HepG2 (cell line): ENCODE measurements around the gene LRRC3C. TPM values are rescaled to one million over a fixed set of nuclear protein-coding genes. Genes with fewer than 3 reads are reported as not detected.

Experiments used
- ARNT2 ChIP-seq: sonication (generic); formaldehyde crosslinking; IDR thresholded peaks from 2 replicates; pipeline ENCODE4 v1.8.0; 2022; ENCODE audit warnings: mild to moderate bottlenecking, low read depth, missing genetic modification reagents, moderate library complexity
- DNMT1 ChIP-seq: sonication (generic); formaldehyde crosslinking; IDR thresholded peaks from 2 replicates; pipeline ENCODE4 v1.5.1; 2020; ENCODE audit warnings: mild to moderate bottlenecking, missing genetic modification reagents
- FOXK1 ChIP-seq: sonication (generic); formaldehyde crosslinking; IDR thresholded peaks from 2 replicates; pipeline ENCODE4 v1.4.0; 2020; ENCODE audit warnings: low read depth, missing genetic modification reagents, borderline replicate concordance
- FOXO1 ChIP-seq: sonication (generic); formaldehyde crosslinking; IDR thresholded peaks from 2 replicates; pipeline ENCODE4 v1.4.0; 2020; ENCODE audit warnings: missing genetic modification reagents
- HOXA7 ChIP-seq: sonication (generic); formaldehyde crosslinking; IDR thresholded peaks from 2 replicates; pipeline ENCODE4 v1.8.1; 2022; ENCODE audit warnings: mild to moderate bottlenecking, missing genetic modification reagents, moderate library complexity
- ISX ChIP-seq: sonication (generic); formaldehyde crosslinking; conservative IDR thresholded peaks from 2 replicates; pipeline ENCODE4 v1.5.0; 2020; ENCODE audit warnings: missing genetic modification reagents
- MEF2D ChIP-seq: sonication (generic); formaldehyde crosslinking; IDR thresholded peaks from 2 replicates; pipeline ENCODE4 v1.5.1; 2020; ENCODE audit warnings: mild to moderate bottlenecking, missing genetic modification reagents
- MEIS1 ChIP-seq: sonication (generic); formaldehyde crosslinking; IDR thresholded peaks from 2 replicates; pipeline ENCODE4 v1.9.0; 2021; ENCODE audit warnings: mild to moderate bottlenecking, missing genetic modification reagents, moderate library complexity, borderline replicate concordance
- MIXL1 ChIP-seq: IDR thresholded peaks from 2 replicates; pipeline ENCODE4 v1.6.1; 2016
- PAF1 ChIP-seq: IDR thresholded peaks from 2 replicates; pipeline ENCODE4 v1.6.1; 2016; ENCODE audit warnings: missing genetic modification reagents, missing compliant biosample characterization
- PCBP1 ChIP-seq: fragments of 200-400 bp; formaldehyde crosslinking; IDR thresholded peaks from 2 replicates; pipeline ENCODE4 v1.6.1; 2017; ENCODE audit warnings: mild to moderate bottlenecking, low read depth, low read length, borderline replicate concordance
- SETDB1 ChIP-seq: sonication (generic); formaldehyde crosslinking; IDR thresholded peaks from 2 replicates; pipeline ENCODE4 v1.5.1; 2020; ENCODE audit warnings: missing genetic modification reagents, mild to moderate bottlenecking, borderline replicate concordance
- SP140L ChIP-seq: sonication (generic); formaldehyde crosslinking; IDR thresholded peaks from 2 replicates; pipeline ENCODE4 v1.4.0; 2020; ENCODE audit warnings: missing genetic modification reagents, borderline replicate concordance
- SRSF9 ChIP-seq: fragments of 200-400 bp; formaldehyde crosslinking; IDR thresholded peaks from 2 replicates; pipeline ENCODE4 v1.6.1; 2018; ENCODE audit warnings: borderline replicate concordance, mild to moderate bottlenecking, low read depth, low read length; ENCODE audit not compliant: insufficient read depth, poor library complexity, severe bottlenecking
- STAG1 ChIP-seq: sonication (generic); formaldehyde crosslinking; IDR thresholded peaks from 2 replicates; pipeline ENCODE4 v1.4.0; 2020; ENCODE audit warnings: missing genetic modification reagents
- TEAD3 ChIP-seq: optimal IDR thresholded peaks from 2 replicates; pipeline ENCODE3; 2016; ENCODE audit warnings: borderline replicate concordance
- ZBTB7B ChIP-seq: sonication (generic); formaldehyde crosslinking; IDR thresholded peaks from 2 replicates; pipeline ENCODE4 v1.4.0; 2020; ENCODE audit warnings: missing genetic modification reagents
- ZKSCAN1 ChIP-seq: fragments of 150-350 bp; IDR thresholded peaks from 2 replicates; pipeline ENCODE4 v1.6.1; 2014; ENCODE audit warnings: low read length
- ZMYM4 ChIP-seq: sonication (generic); formaldehyde crosslinking; IDR thresholded peaks from 2 replicates; pipeline ENCODE4 v1.8.1; 2023; ENCODE audit warnings: mild to moderate bottlenecking, missing genetic modification reagents
- ZNF460 ChIP-seq: sonication (generic); formaldehyde crosslinking; IDR thresholded peaks from 2 replicates; pipeline ENCODE4 v1.5.1; 2020; ENCODE audit warnings: missing genetic modification reagents, mild to moderate bottlenecking, borderline replicate concordance
- ZNF652 ChIP-seq: IDR thresholded peaks from 2 replicates; pipeline ENCODE4 v1.6.1; 2016; ENCODE audit warnings: low read depth, borderline replicate concordance
- ZNF713 ChIP-seq: sonication (generic); formaldehyde crosslinking; IDR thresholded peaks from 2 replicates; pipeline ENCODE4 v1.4.0; 2020; ENCODE audit warnings: mild to moderate bottlenecking, missing genetic modification reagents
- ZSCAN20 ChIP-seq: sonication (generic); formaldehyde crosslinking; IDR thresholded peaks from 2 replicates; pipeline ENCODE4 v1.4.0; 2020; ENCODE audit warnings: missing genetic modification reagents, mild to moderate bottlenecking, borderline replicate concordance
- polyA plus RNA-seq, 8 experiments: library from polyadenylated mRNA; depleted of rRNA in 3 of 8; stranded (reverse) in 7 of 8; unstranded in 1 of 8; fragments of >200 nt; fragmentation: Illumina TruSeq in 4 of 8; extraction: Trizol in 4 of 8; gene quantifications; 2 replicates each; pipeline versions ENCODE4 v1.2.1 to v1.2.3, GENCODE V29; 2011 to 2016; ENCODE audit warnings: low read depth in 4 of 8, missing spikeins in 1 of 8, mixed read lengths in 1 of 8; ENCODE audit not compliant: insufficient read depth in 1 of 8
- total RNA-seq, 5 experiments: library from RNA; depleted of rRNA; stranded (reverse); fragments of >200 nt; fragmentation: Illumina TruSeq; extraction: Trizol; gene quantifications; 2 replicates each; pipeline ENCODE4 v1.2.3, GENCODE V29; 2016; ENCODE audit warnings: low read depth in 1 of 5
- TF ChIP-seq, protein P1 (sequence below): sonication (generic); formaldehyde crosslinking; IDR thresholded peaks from 2 replicates; pipeline ENCODE4 v1.4.0; 2020; ENCODE audit warnings: mild to moderate bottlenecking, missing genetic modification reagents
- TF ChIP-seq, protein P2 (sequence below): sonication (generic); formaldehyde crosslinking; IDR thresholded peaks from 2 replicates; pipeline ENCODE4 v1.5.0; 2020; ENCODE audit warnings: mild to moderate bottlenecking, missing genetic modification reagents
- TF ChIP-seq, protein P3 (sequence below): IDR thresholded peaks from 2 replicates; pipeline ENCODE4 v1.6.1; 2016; ENCODE audit warnings: low read depth, borderline replicate concordance
- TF ChIP-seq, protein P4 (sequence below): IDR thresholded peaks from 2 replicates; pipeline ENCODE4 v1.6.1; 2016; ENCODE audit warnings: low read depth

The LRRC3C gene
- total and polyA plus RNA-seq, 2 of the 13 experiments (the other 11 are each of a cell fraction or from before 2014, with no cell fraction given) = 0.17 TPM; not detected in 1

DNA sequence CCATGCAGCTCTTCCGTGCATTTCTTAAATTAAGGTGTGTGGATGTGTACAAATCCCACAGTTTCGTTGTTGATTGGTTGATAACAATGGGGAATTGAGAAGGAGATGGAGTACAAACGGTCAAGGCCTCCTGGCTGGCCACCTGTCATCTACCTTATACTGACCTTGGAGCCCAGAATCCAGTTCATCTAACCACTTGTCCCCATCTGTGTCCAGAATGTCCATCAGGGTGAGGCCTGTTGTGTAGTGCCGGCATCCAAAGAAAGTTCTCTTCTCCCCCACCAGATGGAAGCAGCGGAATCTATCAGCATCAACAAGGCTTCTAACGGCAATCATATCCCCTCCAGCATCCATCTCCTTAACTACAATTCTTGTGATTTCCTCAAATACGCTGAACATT, 10.6 kb upstream of the LRRC3C start (continued):
- TF ChIP-seq, protein P1, sequence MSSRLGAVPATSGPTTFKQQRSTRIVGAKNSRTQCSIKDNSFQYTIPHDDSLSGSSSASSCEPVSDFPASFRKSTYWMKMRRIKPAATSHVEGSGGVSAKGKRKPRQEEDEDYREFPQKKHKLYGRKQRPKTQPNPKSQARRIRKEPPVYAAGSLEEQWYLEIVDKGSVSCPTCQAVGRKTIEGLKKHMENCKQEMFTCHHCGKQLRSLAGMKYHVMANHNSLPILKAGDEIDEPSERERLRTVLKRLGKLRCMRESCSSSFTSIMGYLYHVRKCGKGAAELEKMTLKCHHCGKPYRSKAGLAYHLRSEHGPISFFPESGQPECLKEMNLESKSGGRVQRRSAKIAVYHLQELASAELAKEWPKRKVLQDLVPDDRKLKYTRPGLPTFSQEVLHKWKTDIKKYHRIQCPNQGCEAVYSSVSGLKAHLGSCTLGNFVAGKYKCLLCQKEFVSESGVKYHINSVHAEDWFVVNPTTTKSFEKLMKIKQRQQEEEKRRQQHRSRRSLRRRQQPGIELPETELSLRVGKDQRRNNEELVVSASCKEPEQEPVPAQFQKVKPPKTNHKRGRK = no peak
- no peak for TF ChIP-seq SRSF9
- TF ChIP-seq STAG1 (CRISPR knock-in tag) = peak; percentile 75
- TF ChIP-seq, protein P2, sequence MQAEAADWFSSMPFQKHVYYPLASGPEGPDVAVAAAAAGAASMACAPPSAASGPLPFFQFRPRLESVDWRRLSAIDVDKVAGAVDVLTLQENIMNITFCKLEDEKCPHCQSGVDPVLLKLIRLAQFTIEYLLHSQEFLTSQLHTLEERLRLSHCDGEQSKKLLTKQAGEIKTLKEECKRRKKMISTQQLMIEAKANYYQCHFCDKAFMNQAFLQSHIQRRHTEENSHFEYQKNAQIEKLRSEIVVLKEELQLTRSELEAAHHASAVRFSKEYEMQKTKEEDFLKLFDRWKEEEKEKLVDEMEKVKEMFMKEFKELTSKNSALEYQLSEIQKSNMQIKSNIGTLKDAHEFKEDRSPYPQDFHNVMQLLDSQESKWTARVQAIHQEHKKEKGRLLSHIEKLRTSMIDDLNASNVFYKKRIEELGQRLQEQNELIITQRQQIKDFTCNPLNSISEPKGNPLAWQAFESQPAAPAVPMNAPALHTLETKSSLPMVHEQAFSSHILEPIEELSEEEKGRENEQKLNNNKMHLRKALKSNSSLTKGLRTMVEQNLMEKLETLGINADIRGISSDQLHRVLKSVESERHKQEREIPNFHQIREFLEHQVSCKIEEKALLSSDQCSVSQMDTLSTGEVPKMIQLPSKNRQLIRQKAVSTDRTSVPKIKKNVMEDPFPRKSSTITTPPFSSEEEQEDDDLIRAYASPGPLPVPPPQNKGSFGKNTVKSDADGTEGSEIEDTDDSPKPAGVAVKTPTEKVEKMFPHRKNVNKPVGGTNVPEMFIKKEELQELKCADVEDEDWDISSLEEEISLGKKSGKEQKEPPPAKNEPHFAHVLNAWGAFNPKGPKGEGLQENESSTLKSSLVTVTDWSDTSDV (CRISPR knock-in tag) = no peak
- TF ChIP-seq ZBTB7B (CRISPR knock-in tag) = no peak
- TF ChIP-seq MIXL1 = 0 out of 2 replicates have a peak, but pooled peaks have one; percentile 16
- peak; percentile 43; the same call in 1 of the 2 replicates for TF ChIP-seq MEF2D (CRISPR knock-in tag)
- peak; percentile 65; the same call in 1 of the 2 replicates for TF ChIP-seq ARNT2 (CRISPR knock-in tag)
- TF ChIP-seq MEIS1 = no peak
- TF ChIP-seq ZMYM4 (CRISPR knock-in tag) = no peak
- no peak for TF ChIP-seq DNMT1 (CRISPR knock-in tag)
- peak; percentile 57; the same call in 1 of the 2 replicates for TF ChIP-seq FOXK1 (CRISPR knock-in tag)
- TF ChIP-seq FOXO1 (CRISPR knock-in tag) = peak; percentile 31; the same call in 1 of the 2 replicates
- peak; percentile 10; the same call in 1 of the 2 replicates for TF ChIP-seq ZNF652 (CRISPR knock-in tag)
- no peak for TF ChIP-seq ZNF460 (CRISPR knock-in tag)
- no peak for TF ChIP-seq ISX (CRISPR knock-in tag)
- no peak for TF ChIP-seq ZSCAN20 (CRISPR knock-in tag)
- no peak for TF ChIP-seq ZNF713 (CRISPR knock-in tag)
- TF ChIP-seq ZKSCAN1 = no peak
- no peak for TF ChIP-seq HOXA7 (CRISPR knock-in tag)
- TF ChIP-seq PCBP1 = no peak
- TF ChIP-seq SETDB1 (CRISPR knock-in tag) = no peak
- TF ChIP-seq TEAD3 (CRISPR knock-in tag) = peak; percentile 72
- TF ChIP-seq, protein P3, sequence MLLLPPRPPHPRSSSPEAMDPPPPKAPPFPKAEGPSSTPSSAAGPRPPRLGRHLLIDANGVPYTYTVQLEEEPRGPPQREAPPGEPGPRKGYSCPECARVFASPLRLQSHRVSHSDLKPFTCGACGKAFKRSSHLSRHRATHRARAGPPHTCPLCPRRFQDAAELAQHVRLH (CRISPR knock-in tag) = peak; percentile 37; the same call in 1 of the 2 replicates
- TF ChIP-seq, protein P4, sequence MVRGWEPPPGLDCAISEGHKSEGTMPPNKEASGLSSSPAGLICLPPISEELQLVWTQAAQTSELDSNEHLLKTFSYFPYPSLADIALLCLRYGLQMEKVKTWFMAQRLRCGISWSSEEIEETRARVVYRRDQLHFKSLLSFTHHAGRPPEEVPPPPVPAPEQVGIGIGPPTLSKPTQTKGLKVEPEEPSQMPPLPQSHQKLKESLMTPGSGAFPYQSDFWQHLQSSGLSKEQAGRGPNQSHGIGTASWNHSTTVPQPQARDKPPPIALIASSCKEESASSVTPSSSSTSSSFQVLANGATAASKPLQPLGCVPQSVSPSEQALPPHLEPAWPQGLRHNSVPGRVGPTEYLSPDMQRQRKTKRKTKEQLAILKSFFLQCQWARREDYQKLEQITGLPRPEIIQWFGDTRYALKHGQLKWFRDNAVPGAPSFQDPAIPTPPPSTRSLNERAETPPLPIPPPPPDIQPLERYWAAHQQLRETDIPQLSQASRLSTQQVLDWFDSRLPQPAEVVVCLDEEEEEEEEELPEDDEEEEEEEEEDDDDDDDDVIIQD (CRISPR knock-in tag) = 0 out of 2 replicates have a peak, but pooled peaks have one; percentile 7
- TF ChIP-seq PAF1 (CRISPR knock-in tag) = no peak
- TF ChIP-seq SP140L (CRISPR knock-in tag) = no peak
